HepG2 (cell line): ENCODE measurements around the gene ADCYAP1. TPM values are rescaled to one million over a fixed set of nuclear protein-coding genes. Genes with fewer than 3 reads are reported as not detected.
A peak's percentile ranks its signal among the peaks of the same experiment; 100 is the strongest.

Source experiments
- ATAC-seq: fragments of 200-7000 bp; cut with Tn5 transposase; 3 replicates; pipeline ENCODE4 v1.9.1; 2020; ENCODE audit warnings: mild to moderate bottlenecking, moderate library complexity
- BruUV-seq: library from RNA; stranded (reverse); fragments of 400-500 nt; replicated peaks from 2 replicates; lab custom pipeline; 2021; lab: Mats Ljungman, UMichigan
- CTCF ChIA-PET: fragments of 300-600 bp; formaldehyde crosslinking; extraction: SDS; loops from one replicate; lab custom pipeline; 2021; ENCODE audit warnings: low total read pairs, inconsistent platforms, low intra/inter-chr PET ratio; lab: Yijun Ruan, JAX
- POLR2A ChIA-PET: fragments of 350-600 bp; sonication (Branson Sonifier 250); formaldehyde crosslinking; loops from one replicate; lab custom pipeline; 2020; ENCODE audit warnings: antibody characterized with exemption, inconsistent platforms; lab: Yijun Ruan, JAX
- DNase-seq: peaks from one replicate; pipeline ENCODE4 v3.0.0-alpha.2; 2015; ENCODE audit warnings: low spot score
- FAIRE-seq: peaks from 3 replicates; lab custom pipeline; 2011; peaks lifted over from hg19 to GRCh38; lab: Jason Lieb, UNC
- H2AFZ ChIP-seq: one replicate; pipeline ENCODE4 v1.6.1; 2011; ENCODE audit warnings: low read length, inconsistent platforms
- H3K27ac ChIP-seq: fragments of 300-600 bp; 3 replicates; pipeline ENCODE4 v1.8.0; 2011; ENCODE audit warnings: mixed run types, mild to moderate bottlenecking, mixed read lengths, low read length, inconsistent platforms; ENCODE audit not compliant: insufficient read depth; ENCODE audit errors: extremely low read length
- H3K27me3 ChIP-seq, 2 experiments: fragments of 200-600 bp in 1 of 2; 2 replicates in 1 of 2; 3 replicates in 1 of 2; pipeline versions ENCODE4 v1.6.0 to v1.8.0; 2011; ENCODE audit warnings: low read length in 2 of 2, mild to moderate bottlenecking in 2 of 2, moderate library complexity in 2 of 2, inconsistent platforms in 1 of 2; ENCODE audit not compliant: insufficient read depth in 2 of 2, control insufficient read depth in 1 of 2
- H3K36me3 ChIP-seq, 2 experiments: fragments of 200-600 bp in 1 of 2; replicated peaks in 1 of 2; 2 replicates in 1 of 2; 3 replicates in 1 of 2; pipeline versions ENCODE4 v1.5.1 to v1.8.0; 2011; ENCODE audit warnings: low read length in 2 of 2, inconsistent platforms in 1 of 2; ENCODE audit not compliant: insufficient read depth in 2 of 2, control insufficient read depth in 1 of 2
- H3K4me1 ChIP-seq: 2 replicates; pipeline ENCODE4 v1.5.1; 2012; ENCODE audit warnings: low read length, inconsistent platforms; ENCODE audit not compliant: insufficient read depth
- H3K4me2 ChIP-seq: 2 replicates; pipeline ENCODE4 v1.6.0; 2011; ENCODE audit warnings: low read depth, low read length, inconsistent platforms
- H3K4me3 ChIP-seq, 3 experiments: fragments of 200-600 bp in 1 of 3; sonication (generic), shearing (Covaris generic) in 1 of 3; replicated peaks in 1 of 3; 2 replicates each; pipeline ENCODE4 v1.5.1; 2011 to 2016; ENCODE audit warnings: low read length in 3 of 3, inconsistent platforms in 2 of 3, low read depth in 2 of 3, mild to moderate bottlenecking in 2 of 3, control low read depth in 1 of 3, mixed read lengths in 1 of 3; ENCODE audit not compliant: insufficient read depth in 1 of 3
- H3K79me2 ChIP-seq: one replicate; pipeline ENCODE4 v1.6.1; 2011; ENCODE audit warnings: low read length, inconsistent platforms; ENCODE audit not compliant: insufficient read depth
- H3K9ac ChIP-seq: 2 replicates; pipeline ENCODE4 v1.6.0; 2011; ENCODE audit warnings: mild to moderate bottlenecking, low read depth, low read length, inconsistent platforms; ENCODE audit not compliant: insufficient read depth
- H3K9me3 ChIP-seq: 2 replicates; pipeline ENCODE4 v1.5.1; 2012; ENCODE audit warnings: mild to moderate bottlenecking, low read length
- H4K20me1 ChIP-seq: 2 replicates; pipeline ENCODE4 v1.6.0; 2011; ENCODE audit warnings: inconsistent platforms, mild to moderate bottlenecking, low read length, moderate library complexity; ENCODE audit not compliant: insufficient read depth
- BCL6 ChIP-seq: IDR thresholded peaks from 2 replicates; pipeline ENCODE4 v1.6.1; 2016; ENCODE audit warnings: missing genetic modification reagents, missing compliant biosample characterization
- MTA1 ChIP-seq: sonication (generic); formaldehyde crosslinking; IDR thresholded peaks from 2 replicates; pipeline ENCODE4 v1.4.0; 2020; ENCODE audit warnings: missing genetic modification reagents, mild to moderate bottlenecking, borderline replicate concordance
- SALL1 ChIP-seq: sonication (generic); formaldehyde crosslinking; IDR thresholded peaks from 2 replicates; pipeline ENCODE4 v1.8.0; 2022; ENCODE audit warnings: mild to moderate bottlenecking, missing genetic modification reagents
- SMARCE1 ChIP-seq: fragments of 450-650 bp; IDR thresholded peaks from 2 replicates; pipeline ENCODE4 v1.6.1; 2017; ENCODE audit warnings: borderline replicate concordance
- SP140L ChIP-seq: sonication (generic); formaldehyde crosslinking; IDR thresholded peaks from 2 replicates; pipeline ENCODE4 v1.4.0; 2020; ENCODE audit warnings: missing genetic modification reagents, borderline replicate concordance
- SPEN ChIP-seq: sonication (generic); formaldehyde crosslinking; IDR thresholded peaks from 2 replicates; pipeline ENCODE4 v1.5.1; 2020; ENCODE audit warnings: low read depth, mild to moderate bottlenecking, missing genetic modification reagents
- STAG1 ChIP-seq: sonication (generic); formaldehyde crosslinking; IDR thresholded peaks from 2 replicates; pipeline ENCODE4 v1.4.0; 2020; ENCODE audit warnings: missing genetic modification reagents
- TAF1 ChIP-seq: sonication (generic); formaldehyde crosslinking; IDR thresholded peaks from 2 replicates; pipeline ENCODE4 v1.4.0; 2020; ENCODE audit warnings: missing genetic modification reagents
- ZNF20 ChIP-seq: sonication (generic); formaldehyde crosslinking; IDR thresholded peaks from 2 replicates; pipeline ENCODE4 v1.4.0; 2020; ENCODE audit warnings: mild to moderate bottlenecking, moderate library complexity, missing genetic modification reagents
- ZNF274 ChIP-seq: sonication (generic); formaldehyde crosslinking; IDR thresholded peaks from 2 replicates; pipeline ENCODE4 v1.5.1; 2020; ENCODE audit warnings: mild to moderate bottlenecking, missing genetic modification reagents
- ZNF382 ChIP-seq: sonication (generic); formaldehyde crosslinking; IDR thresholded peaks from 2 replicates; pipeline ENCODE4 v1.5.0; 2020; ENCODE audit warnings: missing genetic modification reagents, mild to moderate bottlenecking, borderline replicate concordance
- WGBS: methylation state at CpG from one replicate; pipeline ENCODE4 v1.1.6; 2017; ENCODE audit warnings: low lambda C conversion rate; 5-methylcytosine and 5-hydroxymethylcytosine counted together
- in situ Hi-C: cut with HindIII; loops from 2 replicates; pipeline ENCODE4 v1.10.0; 2017; ENCODE audit warnings: low pct_unique_long_range_greater_than_20kb; ENCODE audit not compliant: extremely low pct_ligation_motif_present
- intact Hi-C: fragments of 100-400 bp; cut with micrococcal nuclease; formaldehyde crosslinking; loops from one replicate; pipeline ENCODE4 v1.10.0; 2022; ENCODE audit not compliant: unreplicated experiment
- polyA plus RNA-seq, 8 experiments: library from polyadenylated mRNA; depleted of rRNA in 3 of 8; stranded (reverse) in 7 of 8; unstranded in 1 of 8; fragments of >200 nt; fragmentation: Illumina TruSeq in 4 of 8; extraction: Trizol in 4 of 8; gene quantifications; 2 replicates each; pipeline versions ENCODE4 v1.2.1 to v1.2.3, GENCODE V29; 2011 to 2016; ENCODE audit warnings: low read depth in 4 of 8, missing spikeins in 1 of 8, mixed read lengths in 1 of 8; ENCODE audit not compliant: insufficient read depth in 1 of 8
- total RNA-seq, 5 experiments: library from RNA; depleted of rRNA; stranded (reverse); fragments of >200 nt; fragmentation: Illumina TruSeq; extraction: Trizol; gene quantifications; 2 replicates each; pipeline ENCODE4 v1.2.3, GENCODE V29; 2016; ENCODE audit warnings: low read depth in 1 of 5
- TF ChIP-seq, protein P1 (sequence below): sonication (generic); formaldehyde crosslinking; conservative IDR thresholded peaks from 2 replicates; pipeline ENCODE4 v1.4.0; 2020; ENCODE audit warnings: mild to moderate bottlenecking, missing genetic modification reagents, moderate library complexity
- TF ChIP-seq, protein P2 (sequence below): sonication (generic); formaldehyde crosslinking; IDR thresholded peaks from 2 replicates; pipeline ENCODE4 v1.8.1; 2023; ENCODE audit warnings: mild to moderate bottlenecking, missing genetic modification reagents
- TF ChIP-seq, protein P3 (sequence below): sonication (generic); formaldehyde crosslinking; IDR thresholded peaks from 2 replicates; pipeline ENCODE4 v1.4.0; 2020; ENCODE audit warnings: mild to moderate bottlenecking, low read depth, missing genetic modification reagents

The ADCYAP1 gene
- total and polyA plus RNA-seq, 2 of the 13 experiments (the other 11 are each of a cell fraction or from before 2014, with no cell fraction given) = not detected

DNA sequence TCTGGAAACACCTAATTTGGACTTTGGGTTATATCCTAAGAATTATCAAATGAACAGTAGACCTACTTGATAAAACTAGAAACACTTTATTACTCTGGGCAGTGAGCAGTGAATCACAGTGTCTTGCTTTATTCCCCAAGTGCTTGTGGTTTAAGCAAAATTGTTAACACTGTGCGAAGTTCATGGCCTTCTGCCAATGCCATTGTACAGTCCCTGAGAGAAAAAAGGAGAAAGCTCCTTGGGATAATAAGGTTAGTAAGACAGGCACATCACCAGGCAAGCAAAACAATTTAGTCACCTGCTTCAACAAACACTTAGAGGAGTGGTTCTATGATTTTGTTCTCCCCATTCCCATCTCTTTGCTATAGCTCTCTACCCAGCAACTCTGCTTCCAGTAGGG is 39.8 kb downstream of the ADCYAP1 start (continued):
- TF ChIP-seq, protein P1, sequence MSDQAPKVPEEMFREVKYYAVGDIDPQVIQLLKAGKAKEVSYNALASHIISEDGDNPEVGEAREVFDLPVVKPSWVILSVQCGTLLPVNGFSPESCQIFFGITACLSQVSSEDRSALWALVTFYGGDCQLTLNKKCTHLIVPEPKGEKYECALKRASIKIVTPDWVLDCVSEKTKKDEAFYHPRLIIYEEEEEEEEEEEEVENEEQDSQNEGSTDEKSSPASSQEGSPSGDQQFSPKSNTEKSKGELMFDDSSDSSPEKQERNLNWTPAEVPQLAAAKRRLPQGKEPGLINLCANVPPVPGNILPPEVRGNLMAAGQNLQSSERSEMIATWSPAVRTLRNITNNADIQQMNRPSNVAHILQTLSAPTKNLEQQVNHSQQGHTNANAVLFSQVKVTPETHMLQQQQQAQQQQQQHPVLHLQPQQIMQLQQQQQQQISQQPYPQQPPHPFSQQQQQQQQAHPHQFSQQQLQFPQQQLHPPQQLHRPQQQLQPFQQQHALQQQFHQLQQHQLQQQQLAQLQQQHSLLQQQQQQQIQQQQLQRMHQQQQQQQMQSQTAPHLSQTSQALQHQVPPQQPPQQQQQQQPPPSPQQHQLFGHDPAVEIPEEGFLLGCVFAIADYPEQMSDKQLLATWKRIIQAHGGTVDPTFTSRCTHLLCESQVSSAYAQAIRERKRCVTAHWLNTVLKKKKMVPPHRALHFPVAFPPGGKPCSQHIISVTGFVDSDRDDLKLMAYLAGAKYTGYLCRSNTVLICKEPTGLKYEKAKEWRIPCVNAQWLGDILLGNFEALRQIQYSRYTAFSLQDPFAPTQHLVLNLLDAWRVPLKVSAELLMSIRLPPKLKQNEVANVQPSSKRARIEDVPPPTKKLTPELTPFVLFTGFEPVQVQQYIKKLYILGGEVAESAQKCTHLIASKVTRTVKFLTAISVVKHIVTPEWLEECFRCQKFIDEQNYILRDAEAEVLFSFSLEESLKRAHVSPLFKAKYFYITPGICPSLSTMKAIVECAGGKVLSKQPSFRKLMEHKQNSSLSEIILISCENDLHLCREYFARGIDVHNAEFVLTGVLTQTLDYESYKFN (CRISPR knock-in tag) = no peak
- TF ChIP-seq, protein P2, sequence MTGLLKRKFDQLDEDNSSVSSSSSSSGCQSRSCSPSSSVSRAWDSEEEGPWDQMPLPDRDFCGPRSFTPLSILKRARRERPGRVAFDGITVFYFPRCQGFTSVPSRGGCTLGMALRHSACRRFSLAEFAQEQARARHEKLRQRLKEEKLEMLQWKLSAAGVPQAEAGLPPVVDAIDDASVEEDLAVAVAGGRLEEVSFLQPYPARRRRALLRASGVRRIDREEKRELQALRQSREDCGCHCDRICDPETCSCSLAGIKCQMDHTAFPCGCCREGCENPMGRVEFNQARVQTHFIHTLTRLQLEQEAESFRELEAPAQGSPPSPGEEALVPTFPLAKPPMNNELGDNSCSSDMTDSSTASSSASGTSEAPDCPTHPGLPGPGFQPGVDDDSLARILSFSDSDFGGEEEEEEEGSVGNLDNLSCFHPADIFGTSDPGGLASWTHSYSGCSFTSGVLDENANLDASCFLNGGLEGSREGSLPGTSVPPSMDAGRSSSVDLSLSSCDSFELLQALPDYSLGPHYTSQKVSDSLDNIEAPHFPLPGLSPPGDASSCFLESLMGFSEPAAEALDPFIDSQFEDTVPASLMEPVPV (CRISPR knock-in tag) = no peak

DNA sequence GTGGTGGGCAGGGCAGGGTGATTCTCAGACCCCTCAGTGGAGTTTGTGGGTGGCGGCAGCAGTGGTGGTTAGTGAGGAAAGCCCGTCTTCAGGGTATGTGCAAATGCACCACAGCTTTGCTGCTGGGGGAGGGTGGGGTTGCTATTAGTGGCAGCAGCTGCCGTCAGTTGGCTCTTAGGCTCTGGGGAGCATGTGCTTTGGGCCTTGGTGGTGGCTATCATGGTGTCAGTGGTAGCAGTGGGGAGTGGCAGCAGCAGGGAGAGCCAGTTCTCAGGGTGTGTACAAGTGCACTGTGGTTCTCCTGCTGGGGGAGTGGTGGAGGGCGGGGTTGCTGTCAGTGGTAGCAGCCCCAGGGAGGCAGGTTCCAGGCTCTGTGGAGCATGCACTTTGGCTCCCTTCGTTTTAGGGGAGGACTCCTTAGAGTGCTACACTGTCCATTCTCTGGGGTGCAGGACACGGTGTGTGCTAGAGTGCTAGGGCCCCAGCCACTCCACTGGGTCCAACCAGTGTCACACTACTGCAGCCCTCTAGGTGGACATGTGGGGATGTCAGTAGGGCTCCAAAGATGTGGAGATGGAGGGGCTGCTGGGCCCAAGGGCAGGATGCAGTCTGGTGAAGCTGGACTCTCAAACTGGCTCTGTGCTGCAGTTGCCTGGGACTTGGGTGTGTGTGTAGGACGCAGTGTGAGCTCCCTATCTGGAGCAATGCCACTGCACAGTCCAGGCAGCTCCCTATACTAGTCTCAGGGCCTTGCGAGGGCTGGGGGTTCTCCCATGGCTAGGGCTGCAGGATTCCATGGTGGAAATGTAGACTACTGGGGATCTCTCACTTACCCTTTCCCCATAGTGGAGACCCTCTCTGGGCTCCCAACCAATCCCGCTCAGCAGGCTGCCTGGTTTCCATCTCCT is 45.3 kb downstream of the ADCYAP1 start:
- Histone ChIP-seq H3K9me3 (no peaks in the 10 kb centered on the region), H3K9ac (no peak overlapping the region), H3K36me3 (no peaks in the 10 kb centered on the region), H2AFZ (no peak overlapping the region), H3K4me2 (no peak overlapping the region), H3K4me1 (peaks cover 4% of the 10 kb centered on the region), H3K4me3 (no peak overlapping the region), H3K27ac (no peak overlapping the region), H4K20me1 (no peaks in the 10 kb centered on the region), H3K27me3 (no peaks in the 10 kb centered on the region), H3K79me2 (no peaks in the 10 kb centered on the region)
- WGBS = 0% methylated on average over 3 of the region's 9 CpGs
- BruUV-seq = no TSS peak
- intact Hi-C loops = no loop called here
- ATAC-seq (peak; percentile 58), DNase-seq (no peak), FAIRE-seq (no peak)
- POLR2A ChIA-PET = no interaction called here
- in situ Hi-C loops = no loop called here
- CTCF ChIA-PET = no interaction called here
- TF ChIP-seq STAG1 (CRISPR knock-in tag) (no peak), SPEN (CRISPR knock-in tag) (no peak), MTA1 (CRISPR knock-in tag) (no peak), SP140L (CRISPR knock-in tag) (no peak), BCL6 (CRISPR knock-in tag) (no peak), ZNF382 (no peak), ZNF274 (no peak), TAF1 (CRISPR knock-in tag) (no peak), SMARCE1 (no peak), SALL1 (no peak), ZNF20 (CRISPR knock-in tag) (no peak)
- TF ChIP-seq, protein P3, sequence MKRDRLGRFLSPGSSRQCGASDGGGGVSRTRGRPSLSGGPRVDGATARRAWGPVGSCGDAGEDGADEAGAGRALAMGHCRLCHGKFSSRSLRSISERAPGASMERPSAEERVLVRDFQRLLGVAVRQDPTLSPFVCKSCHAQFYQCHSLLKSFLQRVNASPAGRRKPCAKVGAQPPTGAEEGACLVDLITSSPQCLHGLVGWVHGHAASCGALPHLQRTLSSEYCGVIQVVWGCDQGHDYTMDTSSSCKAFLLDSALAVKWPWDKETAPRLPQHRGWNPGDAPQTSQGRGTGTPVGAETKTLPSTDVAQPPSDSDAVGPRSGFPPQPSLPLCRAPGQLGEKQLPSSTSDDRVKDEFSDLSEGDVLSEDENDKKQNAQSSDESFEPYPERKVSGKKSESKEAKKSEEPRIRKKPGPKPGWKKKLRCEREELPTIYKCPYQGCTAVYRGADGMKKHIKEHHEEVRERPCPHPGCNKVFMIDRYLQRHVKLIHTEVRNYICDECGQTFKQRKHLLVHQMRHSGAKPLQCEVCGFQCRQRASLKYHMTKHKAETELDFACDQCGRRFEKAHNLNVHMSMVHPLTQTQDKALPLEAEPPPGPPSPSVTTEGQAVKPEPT = no peak
